ENCODE data around the gene KLLN.
"Not testable (repeated sequence)": the region's sequence is repeated elsewhere in the genome, so short reads cannot be mapped to it uniquely, and the experiment has no call there.

Gene KLLN

GRCh38 chr10:87886635-87887034, 23.3 kb upstream of the KLLN start:
- H3K4me3 ChIP-seq (ENCODE audit: control insufficient read depth, low read depth, low read length) = no peak overlapping the region
- no peak for TF ChIP-seq CTCF (IDR thresholded peaks at IDR 0.05; ENCODE audit: control insufficient read depth, insufficient read depth, low read depth, low read length, missing control alignments)
- no peak for DNase-seq (ENCODE audit: low read depth)

GRCh38 chr10:87882555-87883294, 19.4 kb upstream of the KLLN start:
- no peak for DNase-seq (ENCODE audit: low read depth)
- H3K4me3 ChIP-seq (ENCODE audit: control insufficient read depth, low read depth, low read length) = no peak overlapping the region
- no peak for TF ChIP-seq CTCF (IDR thresholded peaks at IDR 0.05; ENCODE audit: control insufficient read depth, insufficient read depth, low read depth, low read length, missing control alignments)

GRCh38 chr10:87881373-87882059, 18.2 kb upstream of the KLLN start:
- not testable (repeated sequence) for H3K4me3 ChIP-seq (ENCODE audit: control insufficient read depth, low read depth, low read length); DNase-seq (ENCODE audit: low read depth)

GRCh38 chr10:87880336-87880735, 17.0 kb upstream of the KLLN start:
- no peak for DNase-seq (ENCODE audit: low read depth)
- no peak for TF ChIP-seq CTCF (IDR thresholded peaks at IDR 0.05; ENCODE audit: control insufficient read depth, insufficient read depth, low read depth, low read length, missing control alignments)
- no peak overlapping the region for H3K4me3 ChIP-seq (ENCODE audit: control insufficient read depth, low read depth, low read length)

GRCh38 chr10:87878664-87879459, 15.5 kb upstream of the KLLN start:
- no peak for TF ChIP-seq CTCF (IDR thresholded peaks at IDR 0.05; ENCODE audit: control insufficient read depth, insufficient read depth, low read depth, low read length, missing control alignments)
- DNase-seq (ENCODE audit: low read depth) = no peak
- H3K4me3 ChIP-seq (ENCODE audit: control insufficient read depth, low read depth, low read length) = no peak overlapping the region

- H3K4me3 ChIP-seq (ENCODE audit: control insufficient read depth, low read depth, low read length) = no peak overlapping the region
- TF ChIP-seq CTCF (IDR thresholded peaks at IDR 0.05; ENCODE audit: control insufficient read depth, insufficient read depth, low read depth, low read length, missing control alignments) = no peak
- no peak for DNase-seq (ENCODE audit: low read depth)
Observed at GRCh38 chr10:87875929-87876571, 12.7 kb upstream of the KLLN start.

Data from AG09309 (cell line).